AML-193 (cell line): ENCODE data around the gene EIF1B.
"Not testable (repeated sequence)": the region's sequence is repeated elsewhere in the genome, so short reads cannot be mapped to it uniquely, and the experiment has no call there.

ENCODE experiments used
- DNase-seq, 2 experiments: peaks; one replicate each; lab custom pipeline; 2025; lab: John Stamatoyannopoulos, UW

Gene EIF1B

DNA sequence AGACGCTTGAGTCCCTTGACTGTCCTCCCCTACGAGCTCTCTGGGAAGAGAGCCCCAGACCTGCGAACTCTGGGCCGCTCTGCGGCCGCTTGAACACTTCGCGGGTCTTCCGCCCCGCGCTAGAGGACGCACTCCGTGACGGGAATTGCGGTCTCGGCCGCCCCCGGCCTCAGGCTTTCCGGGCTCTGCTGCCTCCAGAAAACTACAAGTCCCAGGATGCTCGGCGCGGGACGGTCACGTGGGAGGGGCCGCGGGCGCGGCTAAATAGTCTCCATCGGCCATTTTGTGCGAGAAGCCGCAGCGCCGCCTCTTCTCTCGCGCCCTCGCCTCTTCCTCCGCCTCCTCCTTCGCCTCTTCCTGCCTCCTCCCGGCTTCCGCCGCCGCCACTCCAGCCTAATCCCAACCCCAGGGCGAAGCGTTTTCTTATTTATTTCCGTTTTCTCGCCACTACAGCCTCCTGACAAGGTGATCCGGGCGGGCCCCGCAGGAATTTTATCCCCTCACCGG, at the start of gene EIF1B:
Gene EIF1B (plus strand): TSS at position 290 of the 507 bp plus-strand sequence. CDS start 235 bp downstream, outside the sequence.
- DNase-seq: peak; percentile 98

DNA sequence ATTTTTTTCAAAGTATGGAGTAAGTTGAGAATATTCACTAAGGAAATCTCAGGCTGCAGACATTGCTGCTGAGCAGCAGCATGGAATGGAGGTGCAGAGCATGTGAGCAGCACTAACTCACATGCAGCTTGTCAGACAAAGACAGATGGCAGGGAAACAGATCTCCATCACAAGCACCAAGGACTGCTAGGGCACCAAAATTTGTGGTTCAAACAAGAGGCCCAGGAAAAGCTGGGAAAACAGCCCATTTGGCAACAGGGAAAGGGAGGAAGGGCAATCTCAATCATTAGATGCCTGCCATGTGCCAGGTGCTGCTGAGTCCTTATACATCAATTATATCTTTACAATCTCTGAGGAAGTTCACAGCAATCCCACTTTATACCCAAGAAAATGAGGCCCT, 47.2 kb upstream of the EIF1B start:
- no peak for DNase-seq

DNA sequence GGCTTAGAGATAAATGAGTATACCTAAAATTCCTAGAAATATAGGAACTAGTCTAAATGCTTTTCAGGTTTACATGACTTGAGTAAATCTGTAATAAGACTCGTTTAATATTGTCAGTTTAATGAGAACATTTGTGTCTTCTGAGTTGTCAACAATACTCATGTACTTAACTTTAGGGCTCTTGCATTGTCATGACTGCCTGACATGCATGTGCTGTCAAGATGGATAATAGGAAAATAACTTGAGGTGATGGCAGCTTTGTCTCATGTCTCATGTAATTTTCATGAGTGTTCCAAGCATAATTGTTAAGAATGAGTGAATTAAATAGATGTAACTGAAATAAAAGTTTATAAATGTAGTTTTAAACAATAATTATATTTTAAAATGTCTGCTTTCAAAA, 45.1 kb upstream of the EIF1B start:
- no peak for DNase-seq

DNA sequence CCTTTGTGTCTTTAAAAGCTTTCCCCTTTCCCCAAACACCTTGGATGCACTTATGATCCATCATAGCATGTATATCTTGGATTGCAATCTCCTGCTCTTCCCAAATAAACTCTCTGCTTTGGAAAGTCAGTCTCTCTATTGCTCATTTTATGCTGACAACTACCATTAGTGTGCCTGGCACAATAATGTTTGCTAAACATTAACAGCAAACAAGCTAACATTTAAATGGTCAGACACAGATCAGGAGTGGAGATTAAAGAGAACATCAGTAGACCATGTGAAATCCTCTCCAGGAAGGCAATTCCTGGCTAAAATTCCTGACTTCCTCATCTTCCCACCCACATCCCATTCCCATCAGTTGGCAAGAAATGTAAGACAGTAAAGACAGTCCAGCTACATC, 44.3 kb upstream of the EIF1B start:
- DNase-seq: no peak

DNA sequence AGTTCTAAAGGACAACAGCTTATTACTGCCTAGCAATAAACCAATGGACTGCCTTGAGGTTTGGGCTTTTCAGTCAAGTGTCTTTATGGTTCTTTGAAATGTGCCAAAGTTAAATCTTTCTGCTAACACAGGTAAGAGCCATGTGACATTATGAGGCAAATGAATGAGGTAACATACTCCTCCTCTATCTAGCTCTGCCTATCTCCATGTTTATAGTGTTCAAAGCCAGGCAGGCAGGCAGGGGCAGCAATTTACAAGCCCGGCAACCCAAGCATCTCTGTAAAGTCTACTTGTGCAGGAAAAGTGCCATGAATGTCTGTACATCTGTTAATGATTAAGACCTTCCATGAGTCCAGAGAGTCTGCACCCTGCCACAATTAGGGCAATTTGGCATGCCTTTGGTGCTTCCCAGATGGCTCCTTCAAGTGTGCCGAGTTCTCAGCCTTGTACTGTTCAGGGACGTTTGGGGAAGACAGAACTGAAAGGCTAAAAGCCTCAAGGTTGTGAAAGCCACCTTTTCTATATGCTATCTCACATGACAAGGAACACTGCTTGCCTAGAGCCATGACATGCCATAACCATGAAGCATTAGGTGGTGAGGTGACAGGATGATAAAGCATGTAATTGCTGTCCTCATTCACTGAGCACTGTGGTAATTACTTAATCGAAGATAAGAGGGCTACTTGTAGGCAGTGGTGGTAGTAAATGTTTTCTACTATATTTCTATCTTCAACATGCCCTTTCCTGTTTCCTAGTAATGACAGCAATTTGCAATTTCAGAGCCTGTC, 41.4 kb upstream of the EIF1B start:
- DNase-seq: no peak

DNA sequence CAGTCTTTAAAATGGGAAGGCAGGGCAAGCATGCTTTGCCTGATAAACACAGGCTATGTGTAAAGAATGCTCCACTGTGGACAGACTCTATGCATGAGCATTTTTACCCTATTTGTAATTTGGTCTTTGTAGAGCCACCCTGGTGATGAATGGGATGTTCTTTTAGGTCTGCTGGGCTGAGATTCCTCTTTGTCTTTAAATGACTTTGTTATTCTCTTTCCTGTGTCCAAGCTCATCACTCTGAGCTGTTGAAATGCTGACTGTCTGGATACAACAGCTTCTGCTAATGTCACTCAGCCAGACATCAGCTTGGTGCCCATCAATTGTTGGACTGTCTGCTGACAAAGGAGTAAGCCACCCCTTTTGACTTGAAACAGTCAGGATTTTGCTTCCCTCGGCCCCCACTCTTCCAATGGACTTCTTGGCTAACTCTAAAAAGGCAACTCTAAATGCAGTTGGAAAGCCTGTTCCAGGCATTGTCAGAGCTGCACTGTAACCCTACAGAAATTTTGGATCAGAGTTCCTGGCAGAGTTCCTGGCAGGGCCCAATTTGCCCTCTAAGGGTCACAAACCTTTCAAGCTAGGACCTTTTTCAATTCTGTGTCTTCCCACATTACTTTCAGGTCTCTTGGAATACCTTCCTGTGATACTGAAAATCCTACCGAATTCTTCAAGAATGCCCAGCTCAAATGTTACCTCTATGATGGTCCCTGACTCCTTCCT, 40.5 kb upstream of the EIF1B start:
- no peak for DNase-seq

DNA sequence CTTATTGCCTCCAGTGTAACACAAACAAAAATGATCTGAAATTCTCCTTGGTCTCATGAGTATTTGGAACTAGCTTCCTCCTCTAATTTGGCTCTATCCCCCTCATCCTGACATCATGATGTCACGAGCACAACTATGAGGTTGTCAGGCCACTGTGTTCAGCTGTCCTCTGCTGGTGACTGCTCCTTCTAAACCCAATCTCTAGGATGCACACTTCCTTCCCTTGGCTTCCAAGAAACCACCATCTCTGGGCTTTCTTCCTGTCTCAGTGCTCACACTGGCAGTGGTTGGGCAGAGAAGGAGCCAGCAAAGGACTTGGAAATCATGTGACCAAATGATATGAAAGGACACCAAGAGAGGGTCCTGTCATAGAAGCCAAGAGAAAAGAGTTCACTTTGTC, 30.7 kb upstream of the EIF1B start:
- DNase-seq: no peak

DNA sequence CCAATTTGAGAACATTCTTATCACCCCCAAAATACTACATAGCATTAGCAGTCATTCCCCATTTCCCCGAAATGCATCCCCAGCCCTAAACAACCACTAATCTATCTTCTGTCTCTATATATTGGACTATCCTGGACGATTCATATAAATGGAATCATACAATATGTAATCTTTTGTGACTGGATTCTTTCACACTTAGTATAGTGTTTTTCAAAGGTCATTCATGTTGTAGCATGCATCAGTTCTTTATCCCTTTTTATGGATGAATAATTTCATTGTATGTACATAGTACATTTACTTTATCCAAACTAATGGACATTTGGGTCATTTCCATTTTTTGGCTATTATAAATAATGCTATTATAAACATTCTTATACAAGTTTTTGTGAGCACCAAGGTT, 27.5 kb upstream of the EIF1B start:
- no peak for DNase-seq

DNA sequence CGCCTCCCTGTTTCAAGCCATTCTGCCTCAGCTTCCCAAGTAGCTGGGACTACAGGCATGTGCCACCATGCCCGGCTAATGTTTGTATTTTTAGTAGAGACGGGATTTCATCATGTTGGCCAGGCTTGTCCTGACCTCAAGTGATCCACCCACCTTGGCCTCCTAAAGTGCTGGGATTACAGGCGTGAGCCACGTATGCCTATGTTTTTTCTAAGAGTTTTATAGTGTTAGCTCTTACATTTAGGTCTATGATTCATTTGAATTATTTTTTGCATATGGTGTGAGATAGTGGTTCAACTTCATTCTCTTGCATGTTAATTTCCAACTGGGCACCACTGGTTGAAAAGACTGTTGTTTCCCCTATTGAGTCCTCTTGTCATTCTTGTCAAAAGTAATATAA, 26.4 kb upstream of the EIF1B start:
- DNase-seq: not testable (repeated sequence)

DNA sequence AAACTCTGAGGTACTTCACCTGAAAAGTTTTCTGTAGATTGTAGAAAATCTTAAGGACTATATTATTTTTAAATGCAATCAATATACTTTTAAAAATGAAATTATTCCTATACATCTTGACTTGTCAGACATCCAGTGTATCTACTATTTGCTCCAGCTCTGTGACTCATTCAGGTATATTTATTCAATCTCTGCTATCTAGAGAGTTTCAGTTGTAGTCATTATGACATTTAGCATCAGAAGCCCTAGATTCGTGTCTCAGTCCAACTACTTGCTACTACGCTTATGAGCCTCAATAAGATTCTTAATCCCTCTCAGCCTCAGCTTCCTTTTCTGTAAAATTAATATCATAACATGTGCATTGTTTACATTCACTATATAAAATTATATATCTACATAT, 22.3 kb upstream of the EIF1B start:
- DNase-seq: no peak

DNA sequence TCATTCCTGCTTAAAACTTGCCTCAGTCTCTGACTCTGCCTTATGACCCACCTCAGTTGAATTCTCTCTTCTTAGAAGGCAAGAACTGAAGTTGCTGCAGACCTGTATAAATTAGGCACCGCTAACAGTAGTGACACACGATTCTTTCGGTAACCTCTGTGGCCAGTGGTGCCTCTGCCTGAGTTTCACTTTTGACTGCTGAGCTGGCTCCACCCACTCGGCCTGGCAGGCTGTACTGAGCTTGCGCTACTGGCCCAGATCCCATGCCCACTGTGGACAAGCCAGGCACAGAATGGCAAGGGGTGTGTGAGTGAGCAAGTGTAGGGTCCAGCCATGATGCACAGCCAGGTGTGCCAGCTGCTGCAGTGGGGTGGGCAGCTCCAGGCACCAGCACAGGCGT, 19.1 kb upstream of the EIF1B start:
- DNase-seq: no peak

DNA sequence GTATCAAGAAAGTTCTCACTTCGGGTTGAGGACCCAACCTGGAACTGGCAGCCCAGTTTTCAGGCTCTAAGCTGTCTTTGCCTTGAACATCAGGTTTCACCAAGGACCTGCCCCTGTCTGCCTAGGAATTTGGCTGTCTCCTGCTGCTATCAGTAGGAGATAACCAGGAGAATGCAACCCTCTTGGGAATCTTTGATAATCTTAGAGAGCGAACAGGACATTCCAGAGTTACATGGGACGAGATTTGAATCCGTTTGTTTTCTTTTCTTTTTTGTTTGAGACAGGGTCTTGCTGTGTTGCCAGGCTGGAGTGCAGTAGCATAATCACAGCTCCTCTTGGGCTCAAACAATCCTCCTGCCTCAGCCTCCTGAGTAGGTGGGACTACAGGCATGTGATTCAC, 18.0 kb upstream of the EIF1B start:
- no peak for DNase-seq

DNA sequence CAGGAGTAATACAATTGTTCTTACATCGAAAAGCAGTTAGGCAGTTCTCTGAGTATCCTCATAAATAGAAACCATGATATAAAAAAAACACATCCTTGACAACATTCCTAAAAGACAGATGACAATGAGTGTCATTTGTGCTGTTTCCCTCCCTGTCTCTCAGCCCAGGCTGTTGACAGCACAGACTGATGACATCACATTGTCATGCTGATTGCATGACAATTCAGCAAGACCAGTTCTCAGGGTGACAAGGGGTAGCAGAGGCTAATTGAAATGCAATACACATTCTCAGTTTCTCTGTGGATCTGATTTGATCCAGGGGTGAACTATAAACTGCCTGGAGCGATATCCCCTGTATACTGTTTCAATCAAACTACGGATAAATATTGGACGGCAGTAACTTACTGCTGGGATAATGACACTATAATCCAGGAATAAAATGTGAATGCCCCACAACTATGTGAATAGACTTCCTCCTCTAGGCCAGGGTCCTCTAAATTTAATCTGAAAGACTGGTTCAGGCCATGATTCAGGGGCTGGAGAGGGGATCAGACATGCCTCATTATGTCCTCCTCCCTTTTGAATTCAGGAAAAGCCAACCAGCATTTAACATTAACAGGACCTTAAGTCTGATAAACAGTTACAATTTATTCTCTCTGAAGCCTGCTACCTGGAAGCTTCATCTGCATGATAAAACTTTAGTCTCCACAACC, 16.7 kb upstream of the EIF1B start:
- DNase-seq: no peak

DNA sequence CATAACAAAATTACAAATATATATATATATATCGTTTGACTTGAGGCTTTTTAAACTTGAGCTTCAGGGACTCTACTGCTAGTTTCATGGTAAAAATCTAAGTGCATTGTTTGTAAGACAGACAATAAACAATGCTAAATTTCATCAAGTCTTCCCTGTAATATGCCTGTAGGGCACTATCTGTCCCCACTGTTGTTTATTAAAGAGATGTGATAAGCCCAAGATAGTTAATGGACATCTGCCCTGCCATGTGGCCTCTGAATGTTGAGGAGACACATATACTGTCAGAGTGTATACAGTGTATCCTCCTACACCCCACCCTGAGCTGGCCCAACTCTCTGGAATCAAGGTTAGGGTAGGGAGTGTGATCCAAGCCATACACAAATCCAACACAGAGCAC, 15.1 kb upstream of the EIF1B start:
- DNase-seq: no peak

DNA sequence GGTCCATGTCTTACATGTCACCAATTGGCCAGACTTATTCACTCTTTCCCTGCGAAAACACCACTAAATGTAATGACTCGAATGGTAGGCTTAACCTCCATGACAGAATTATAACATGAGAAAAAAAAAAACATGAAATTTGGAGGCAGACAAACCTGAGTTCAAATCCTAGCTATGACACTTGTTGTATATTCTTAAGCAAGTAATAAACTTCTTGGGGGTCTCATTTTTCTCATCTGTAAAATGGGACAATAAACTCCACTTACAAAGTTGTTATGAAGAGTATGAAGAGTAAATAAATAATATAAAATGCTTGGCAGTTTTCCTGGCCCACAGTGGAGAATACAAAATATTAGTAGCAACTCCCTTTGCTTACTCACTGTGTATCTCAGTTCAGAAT, 11.4 kb upstream of the EIF1B start:
- no peak for DNase-seq

DNA sequence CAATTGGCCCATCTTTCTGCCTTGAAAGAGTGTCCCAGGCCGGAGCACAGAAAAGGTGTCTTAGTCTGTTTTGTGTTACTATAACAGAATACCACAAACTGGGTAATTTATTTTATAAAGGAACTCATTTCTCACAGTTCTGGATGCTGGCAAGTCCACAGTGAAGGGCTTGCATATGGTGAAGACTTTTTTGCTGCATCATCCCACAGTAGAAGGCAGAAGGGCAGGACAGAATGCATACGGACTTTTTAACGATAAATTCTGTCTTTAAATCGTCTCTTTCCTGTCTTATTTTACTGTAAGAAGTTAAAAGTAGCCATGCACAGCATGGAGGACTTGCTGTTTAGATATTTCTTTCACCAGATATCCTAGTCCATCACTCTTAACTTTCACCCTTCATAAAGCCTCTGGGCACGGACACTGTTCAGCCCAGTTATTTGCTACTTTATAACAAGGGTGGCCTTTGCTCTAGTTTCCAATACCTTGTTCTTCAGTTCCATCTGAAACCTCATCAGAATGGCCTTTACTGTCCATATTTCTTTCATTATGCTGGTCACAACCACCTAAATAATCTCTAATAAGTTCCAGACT, 10.3 kb upstream of the EIF1B start:
- peak in 1 of 2 experiments; percentile 21 for DNase-seq

DNA sequence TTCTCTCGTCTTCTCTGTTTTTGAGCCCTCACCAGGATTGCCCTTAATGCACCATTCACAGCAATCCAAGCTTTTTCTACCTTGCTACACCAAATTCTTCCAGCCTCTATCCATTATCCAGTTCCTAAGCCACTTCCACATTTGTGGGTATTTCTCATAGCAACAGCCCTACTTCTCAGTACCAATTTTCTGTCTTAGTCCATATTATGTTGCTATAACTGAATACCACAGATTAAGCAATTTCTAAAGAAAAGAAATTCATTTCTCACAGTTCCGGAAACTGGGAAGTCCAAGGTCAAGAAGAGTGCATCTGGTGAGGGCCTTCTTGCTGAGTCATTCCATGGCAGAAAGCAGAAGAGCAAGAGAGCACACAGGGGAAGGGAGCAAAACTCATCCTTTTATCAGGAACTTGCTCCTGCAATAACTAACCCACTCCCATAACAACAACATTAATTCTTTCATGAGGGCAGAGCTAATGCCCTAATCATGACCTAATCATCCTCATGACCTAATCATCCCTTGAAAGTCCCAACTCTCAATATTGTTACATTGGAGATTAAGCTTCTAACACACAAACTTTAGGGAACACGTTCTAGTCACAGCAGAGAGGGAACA, 9.7 kb upstream of the EIF1B start:
- DNase-seq: peak; percentile 99

DNA sequence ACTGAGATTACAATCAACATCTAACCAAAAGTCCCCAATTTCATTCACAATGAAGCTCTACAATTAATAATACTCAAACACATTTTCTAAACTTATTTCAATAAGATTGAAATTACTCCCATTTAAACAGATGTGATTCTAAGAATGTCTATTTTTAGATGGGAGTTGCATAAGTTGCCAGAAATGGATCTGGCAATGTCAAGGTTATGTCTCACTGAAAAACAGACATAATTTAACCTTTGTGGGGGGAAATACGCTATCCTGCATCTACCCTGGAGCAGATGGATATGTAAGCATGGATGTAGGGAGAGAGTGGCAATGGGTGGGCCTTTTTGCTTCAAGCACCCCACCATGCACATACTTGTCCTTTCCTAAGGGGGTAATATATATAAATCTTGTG, 6.7 kb upstream of the EIF1B start:
- no peak for DNase-seq

DNA sequence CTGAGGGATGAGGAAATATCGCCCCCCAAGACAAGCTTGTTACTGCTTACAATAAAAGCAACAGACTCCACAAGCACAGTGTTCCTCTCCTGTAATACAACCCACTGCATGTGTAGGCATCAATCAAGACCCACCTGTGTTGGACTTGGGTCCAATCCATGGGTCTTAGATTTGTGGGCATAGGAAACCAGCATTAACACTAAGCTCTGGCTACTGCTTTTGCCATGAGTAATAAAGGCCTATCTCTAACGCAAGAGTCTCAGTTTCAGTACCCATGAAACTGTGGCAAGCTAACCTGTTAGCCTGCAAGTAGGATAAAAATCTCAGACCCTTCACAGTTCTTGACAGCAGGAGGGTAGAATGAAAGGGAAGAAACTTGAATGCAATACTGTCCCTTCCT, 5.2 kb upstream of the EIF1B start:
- DNase-seq: no peak

DNA sequence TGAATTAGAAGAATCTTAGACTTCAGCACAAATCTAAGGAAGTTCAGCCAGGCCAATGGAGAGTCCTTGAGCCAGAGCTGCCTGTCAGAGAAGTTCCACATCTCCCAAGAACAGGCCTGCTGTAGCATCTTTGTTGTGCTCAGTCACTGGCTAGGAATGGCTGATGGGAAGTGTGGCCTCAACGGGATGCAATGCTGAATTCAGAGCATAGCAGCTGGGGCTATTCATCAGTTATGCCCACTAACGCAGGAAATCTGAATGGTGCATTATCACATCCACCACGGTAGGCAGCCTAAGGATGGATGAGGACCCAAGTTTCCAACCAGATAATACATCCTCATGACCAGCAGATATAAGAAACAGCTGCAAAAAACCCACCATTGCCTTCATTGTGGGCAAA, 3.2 kb upstream of the EIF1B start:
- DNase-seq: no peak

DNA sequence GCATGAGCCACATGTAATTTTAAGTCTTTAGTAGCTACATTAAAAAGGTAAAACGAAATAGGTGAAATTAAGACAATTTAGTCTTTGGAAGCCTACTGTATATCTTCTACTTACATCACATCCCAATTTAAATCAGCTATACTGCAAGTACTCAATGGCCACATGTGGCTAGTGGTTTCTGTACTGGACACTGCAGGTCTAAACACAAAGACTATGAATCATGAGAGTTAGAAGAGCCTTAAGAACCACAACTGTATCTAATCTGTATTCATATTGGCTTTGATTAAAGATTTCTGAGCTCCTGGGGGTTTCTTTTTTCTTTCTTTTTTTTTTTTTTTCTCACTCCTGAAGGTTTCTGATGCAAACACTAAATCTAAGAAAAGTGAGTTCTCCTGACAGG, 2.3 kb upstream of the EIF1B start:
- DNase-seq: no peak
